Left lung (tissue), 8 donors: ENCODE measurements around the gene CAPG. TPM values are rescaled to one million over a fixed set of nuclear protein-coding genes. Genes with fewer than 3 reads are reported as not detected.

ENCODE experiments used
- polyA plus RNA-seq, 6 donors: library from polyadenylated mRNA; unstranded; fragments of 120-200 nt; gene quantifications; one replicate each; pipeline ENCODE4 v1.2.1, GENCODE V29; 2013; ENCODE audit not compliant: insufficient read length in 6 of 6
- total RNA-seq, 2 donors: library from RNA; stranded (reverse); fragmentation: NEBNext Ultra II Directional; extraction: Animal tissue kit (Norgen Biotek cat#: 25700); gene quantifications; one replicate each; pipeline ENCODE4 v1.2.1, GENCODE V29; 2021
- donor health status: DM: no; HTN: yes; CAD: no.
- donor health status: DM: no; HTN: no; CAD: no.

The CAPG gene
- total and polyA plus RNA-seq, 8 donors = 45.8 to 418 (median 55.7) TPM

Other genes with a start within 250 kb of the CAPG start
- gene TGOLN2, start 82.4 kb downstream of the CAPG start, total RNA-seq = 100 to 1,000 TPM; 122 to 133 TPM
- 100 to 1,000 TPM in 2 of 6 donors, 10 to 100 TPM in 4; 90.3 to 104 (median 97.6) TPM for gene TGOLN2, start 82.4 kb downstream of the CAPG start, polyA plus RNA-seq
- gene RETSAT, start 55.8 kb downstream of the CAPG start, total RNA-seq = 10 to 100 TPM; 67.6 to 68.1 TPM
- 10 to 100 TPM; 24.5 to 30.4 (median 28.5) TPM for gene RETSAT, start 55.8 kb downstream of the CAPG start, polyA plus RNA-seq
- gene ELMOD3, start 55.6 kb downstream of the CAPG start, total RNA-seq = 10 to 100 TPM; 20.8 to 21.7 TPM
- gene ELMOD3, start 55.6 kb downstream of the CAPG start, polyA plus RNA-seq = 10 to 100 TPM; 29.6 to 40.5 (median 32.7) TPM
- gene SH2D6, start 8.3 kb upstream of the CAPG start, total RNA-seq = under 1 TPM; 0.60 to 0.90 TPM
- gene SH2D6, start 8.3 kb upstream of the CAPG start, polyA plus RNA-seq = 1 to 10 TPM in 2 of 6 donors, under 1 TPM in 4; 0.42 to 1.3 (median 0.80) TPM
- gene MAT2A, start 128.8 kb upstream of the CAPG start, total RNA-seq = 100 to 1,000 TPM; 135 to 194 TPM
- 100 to 1,000 TPM; 287 to 341 (median 313) TPM for gene MAT2A, start 128.8 kb upstream of the CAPG start, polyA plus RNA-seq
- 100 to 1,000 TPM in 1 of 2 donors, 10 to 100 TPM in 1; 71.8 to 126 TPM for gene GGCX, start 151.1 kb upstream of the CAPG start, total RNA-seq
- 10 to 100 TPM; 31.9 to 37.9 (median 37.0) TPM for gene GGCX, start 151.1 kb upstream of the CAPG start, polyA plus RNA-seq
- gene VAMP8, start 167.2 kb upstream of the CAPG start, total RNA-seq = 100 to 1,000 TPM; 176 to 250 TPM
- 10 to 100 TPM; 51.8 to 76.7 (median 62.4) TPM for gene VAMP8, start 167.2 kb upstream of the CAPG start, polyA plus RNA-seq
- 10 to 100 TPM; 58.2 to 87.7 TPM for gene VAMP5, start 174.1 kb upstream of the CAPG start, total RNA-seq
- gene VAMP5, start 174.1 kb upstream of the CAPG start, polyA plus RNA-seq = 10 to 100 TPM; 49.6 to 65.9 (median 55.7) TPM
- 100 to 1,000 TPM; 101 to 107 TPM for gene RNF181, start 185.4 kb upstream of the CAPG start, total RNA-seq
- gene RNF181, start 185.4 kb upstream of the CAPG start, polyA plus RNA-seq = 100 to 1,000 TPM in 3 of 6 donors, 10 to 100 TPM in 3; 94.9 to 109 (median 101) TPM
- gene TMEM150A, start 192.3 kb upstream of the CAPG start, total RNA-seq = 10 to 100 TPM; 28.2 to 39.6 TPM
- 10 to 100 TPM; 11.5 to 16.7 (median 13.2) TPM for gene TMEM150A, start 192.3 kb upstream of the CAPG start, polyA plus RNA-seq
- 10 to 100 TPM; 37.0 to 42.5 TPM for gene C2orf68, start 201.7 kb upstream of the CAPG start, total RNA-seq
- gene C2orf68, start 201.7 kb upstream of the CAPG start, polyA plus RNA-seq = 10 to 100 TPM; 69.9 to 79.0 (median 74.5) TPM
- gene USP39, start 205.8 kb upstream of the CAPG start, total RNA-seq = 10 to 100 TPM; 44.5 to 45.5 TPM
- 10 to 100 TPM; 55.1 to 70.8 (median 68.5) TPM for gene USP39, start 205.8 kb upstream of the CAPG start, polyA plus RNA-seq